H9 (cell line): ENCODE measurements around the gene ASCC2. TPM values are rescaled to one million over a fixed set of nuclear protein-coding genes. Genes with fewer than 3 reads are reported as not detected.

ENCODE experiments used
- DNase-seq: peaks from one replicate; pipeline ENCODE4 v3.0.0-alpha.2; 2017
- H2AFZ ChIP-seq: one replicate; pipeline ENCODE4 v1.6.1; 2013; ENCODE audit warnings: mild to moderate bottlenecking, low read length, control low read depth, moderate library complexity
- H2AK5ac ChIP-seq: 2 replicates; pipeline ENCODE4 v1.6.1; 2013; ENCODE audit warnings: low read length, control low read depth, mixed read lengths; ENCODE audit not compliant: insufficient read length
- H2BK120ac ChIP-seq: one replicate; pipeline ENCODE4 v1.6.1; 2013; ENCODE audit warnings: low read depth, mild to moderate bottlenecking, low read length, control low read depth, inconsistent platforms; ENCODE audit not compliant: poor library complexity, severe bottlenecking
- H2BK12ac ChIP-seq: 2 replicates; pipeline ENCODE4 v1.6.1; 2013; ENCODE audit warnings: low read length, control low read depth, mixed read lengths, low read depth; ENCODE audit not compliant: insufficient read length
- H2BK15ac ChIP-seq: 2 replicates; pipeline ENCODE4 v1.6.1; 2013; ENCODE audit warnings: low read depth, low read length, control low read depth
- H2BK20ac ChIP-seq: one replicate; pipeline ENCODE4 v1.6.1; 2013; ENCODE audit warnings: low read depth, mild to moderate bottlenecking, low read length, control low read depth, inconsistent platforms; ENCODE audit not compliant: poor library complexity, severe bottlenecking
- H2BK5ac ChIP-seq: 2 replicates; pipeline ENCODE4 v1.6.1; 2013; ENCODE audit warnings: low read length, control low read depth, mixed read lengths; ENCODE audit not compliant: insufficient read length
- H3K14ac ChIP-seq: 2 replicates; pipeline ENCODE4 v1.6.1; 2013; ENCODE audit warnings: low read length, control low read depth; ENCODE audit not compliant: insufficient read depth
- H3K18ac ChIP-seq: 2 replicates; pipeline ENCODE4 v1.6.1; 2013; ENCODE audit warnings: low read depth, mild to moderate bottlenecking, mixed read lengths, low read length, control low read depth; ENCODE audit not compliant: insufficient read length
- H3K23ac ChIP-seq: 2 replicates; pipeline ENCODE4 v1.6.1; 2013; ENCODE audit warnings: low read length, control low read depth, mixed read lengths, low read depth; ENCODE audit not compliant: insufficient read length
- H3K23me2 ChIP-seq: 2 replicates; pipeline ENCODE4 v1.6.1; 2013; ENCODE audit warnings: low read depth, mild to moderate bottlenecking, mixed read lengths, low read length, control low read depth; ENCODE audit not compliant: insufficient read length, poor library complexity, severe bottlenecking
- H3K27ac ChIP-seq: 2 replicates; pipeline ENCODE4 v1.5.1; 2013; ENCODE audit warnings: low read length, control low read depth, mixed read lengths, low read depth; ENCODE audit not compliant: insufficient read length
- H3K27me3 ChIP-seq: 2 replicates; pipeline ENCODE4 v1.6.1; 2013; ENCODE audit warnings: low read length, control low read depth, inconsistent platforms; ENCODE audit not compliant: insufficient read depth
- H3K4ac ChIP-seq: 2 replicates; pipeline ENCODE4 v1.6.1; 2013; ENCODE audit warnings: low read depth, mild to moderate bottlenecking, control low read depth, inconsistent platforms, low read length, moderate library complexity
- H3K4me1 ChIP-seq: 2 replicates; pipeline ENCODE4 v1.6.1; 2013; ENCODE audit warnings: low read length, control low read depth, inconsistent platforms; ENCODE audit not compliant: insufficient read depth
- H3K4me2 ChIP-seq: 2 replicates; pipeline ENCODE4 v1.6.1; 2013; ENCODE audit warnings: low read length, control low read depth, mixed read lengths; ENCODE audit not compliant: insufficient read length, insufficient read depth
- H3K56ac ChIP-seq: 2 replicates; pipeline ENCODE4 v1.6.1; 2013; ENCODE audit warnings: low read depth, mild to moderate bottlenecking, mixed read lengths, low read length, control low read depth; ENCODE audit not compliant: insufficient read length
- H3K79me1 ChIP-seq: 2 replicates; pipeline ENCODE4 v1.6.1; 2013; ENCODE audit warnings: low read depth, mild to moderate bottlenecking, moderate library complexity, low read length, control low read depth, inconsistent platforms; ENCODE audit not compliant: insufficient read depth, poor library complexity, severe bottlenecking
- H3K79me2 ChIP-seq: 2 replicates; pipeline ENCODE4 v1.6.1; 2013; ENCODE audit warnings: low read length, control low read depth, inconsistent platforms; ENCODE audit not compliant: insufficient read depth
- H3K9ac ChIP-seq: 2 replicates; pipeline ENCODE4 v1.6.1; 2013; ENCODE audit warnings: low read length, control low read depth, mixed read lengths; ENCODE audit not compliant: insufficient read length; ENCODE audit errors: extremely low read depth
- H3K9me3 ChIP-seq: one replicate; pipeline ENCODE4 v1.6.1; 2013; ENCODE audit warnings: low read depth, low read length, inconsistent platforms; ENCODE audit not compliant: control insufficient read depth
- H3T11ph ChIP-seq: one replicate; pipeline ENCODE4 v1.6.1; 2013; ENCODE audit warnings: mild to moderate bottlenecking, low read length, control low read depth, inconsistent platforms
- H4K20me1 ChIP-seq: one replicate; pipeline ENCODE4 v1.6.1; 2013; ENCODE audit not compliant: control insufficient read depth, insufficient read length, insufficient read depth
- H4K5ac ChIP-seq: 2 replicates; pipeline ENCODE4 v1.6.1; 2013; ENCODE audit warnings: low read depth, mild to moderate bottlenecking, mixed read lengths, low read length, control low read depth; ENCODE audit not compliant: insufficient read length
- H4K8ac ChIP-seq: replicated peaks from 2 replicates; pipeline ENCODE4 v1.6.1; 2013; ENCODE audit warnings: low read length, control low read depth, mixed read lengths, low read depth; ENCODE audit not compliant: insufficient read length
- H4K91ac ChIP-seq: 2 replicates; pipeline ENCODE4 v1.6.1; 2013; ENCODE audit warnings: low read depth, mild to moderate bottlenecking, moderate library complexity, mixed read lengths, low read length, control low read depth; ENCODE audit not compliant: insufficient read length
- H3K27ac Mint-ChIP-seq, 3 experiments: 2 replicates in 2 of 3; 3 replicates in 1 of 3; pipeline ENCODE4 v1.8.0; 2020 to 2021; ENCODE audit warnings: mixed read lengths in 3 of 3, mild to moderate bottlenecking in 1 of 3, moderate library complexity in 1 of 3
- H3K27me3 Mint-ChIP-seq: 2 replicates; pipeline ENCODE4 v1.8.0; 2021; ENCODE audit warnings: low read depth, mild to moderate bottlenecking, moderate library complexity, mixed read lengths
- H3K36me3 Mint-ChIP-seq, 3 experiments: 2 replicates in 2 of 3; 3 replicates in 1 of 3; pipeline ENCODE4 v1.8.0; 2020 to 2021; ENCODE audit warnings: low read depth in 3 of 3, mixed read lengths in 3 of 3; ENCODE audit not compliant: insufficient read depth in 1 of 3
- H3K4me1 Mint-ChIP-seq, 2 experiments: 2 replicates each; pipeline ENCODE4 v1.8.0; 2020; ENCODE audit warnings: mixed read lengths in 2 of 2
- H3K4me3 Mint-ChIP-seq, 2 experiments: 2 replicates in 1 of 2; 3 replicates in 1 of 2; pipeline ENCODE4 v1.8.0; 2020 to 2021; ENCODE audit warnings: mild to moderate bottlenecking in 2 of 2, mixed read lengths in 2 of 2, moderate library complexity in 1 of 2
- H3K9me3 Mint-ChIP-seq, 2 experiments: 2 replicates in 1 of 2; 3 replicates in 1 of 2; pipeline ENCODE4 v1.8.0; 2020; ENCODE audit warnings: mild to moderate bottlenecking in 2 of 2, mixed read lengths in 2 of 2, moderate library complexity in 1 of 2
- CTCF ChIP-seq: fragments of 200-600 bp; sonication (generic); conservative IDR thresholded peaks from 3 replicates; pipeline ENCODE4 v1.8.0; 2021; ENCODE audit warnings: antibody characterized with exemption, mild to moderate bottlenecking
- WGBS: extraction: QIAGEN DNeasy Blood & Tissue Kit; methylation state at CpG from one replicate; pipeline ENCODE4 v1.1.7; 2013; ENCODE audit warnings: missing lambda C conversion rate, low lambda C conversion rate, mixed read lengths; ENCODE audit not compliant: insufficient read length; ENCODE audit errors: extremely low coverage; 5-methylcytosine and 5-hydroxymethylcytosine counted together
- total RNA-seq: library from RNA; stranded (reverse); gene quantifications from 2 replicates; pipeline ENCODE4 v1.2.1, GENCODE V29; 2021

ASCC2 gene
- total RNA-seq, 1 experiment from 2014 or later = 48.2 TPM

DNA sequence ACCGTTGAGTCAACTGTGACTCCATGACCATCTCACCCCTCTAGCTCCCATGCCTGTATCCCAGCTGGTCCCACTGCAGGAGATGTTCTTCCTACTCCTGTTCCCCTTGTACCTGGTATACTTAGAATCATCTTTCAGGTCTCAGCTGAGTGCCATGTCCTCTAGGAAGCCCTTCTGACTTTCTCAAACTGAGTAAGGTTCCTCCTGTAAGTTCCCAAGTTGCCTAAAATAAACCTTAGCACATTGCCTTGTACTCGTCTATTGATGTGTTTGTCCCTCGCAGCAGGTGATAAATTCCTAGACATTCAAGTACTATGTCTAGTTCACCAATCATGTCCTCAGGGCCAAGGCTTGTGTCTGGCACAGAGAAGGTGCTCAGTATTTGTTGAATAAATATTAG, 18.4 kb upstream of the ASCC2 start:
- DNase-seq = no peak
- Mint-ChIP-seq H3K9me3 (no peaks in the 10 kb centered on the region; a peak in 1 of 5 replicates), H3K27me3 (no peaks in the 10 kb centered on the region; the same call in 1 of the 2 replicates), H3K27ac (no peak overlapping the region), H3K4me3 (no peak overlapping the region), H3K36me3 (no peaks in the 10 kb centered on the region), H3K4me1 (no peaks in the 10 kb centered on the region)
- no peak overlapping the region for H2BK120ac ChIP-seq
- no peak overlapping the region for H3K4me2 ChIP-seq
- no peaks in the 10 kb centered on the region for H3K4me1 ChIP-seq
- no peak overlapping the region for H3K4ac ChIP-seq
- H2BK20ac ChIP-seq = no peak overlapping the region
- no peaks in the 10 kb centered on the region for H3K23me2 ChIP-seq
- no peak overlapping the region for H3K56ac ChIP-seq
- no peaks in the 10 kb centered on the region for H3K79me1 ChIP-seq
- no peak overlapping the region for H4K91ac ChIP-seq
- H3K23ac ChIP-seq = no peak overlapping the region
- H3K9ac ChIP-seq = no peak overlapping the region
- no peak overlapping the region for H2AK5ac ChIP-seq
- H3K18ac ChIP-seq = no peak overlapping the region
- H3K14ac ChIP-seq = no peak overlapping the region
- no peak overlapping the region for H2BK15ac ChIP-seq
- no peak overlapping the region for H4K5ac ChIP-seq
- WGBS = no CpG with 5 or more reads among the region's 3 CpGs
- no peak overlapping the region for H2BK5ac ChIP-seq
- no peak overlapping the region for H4K8ac ChIP-seq
- no peak overlapping the region for H3T11ph ChIP-seq
- no peaks in the 10 kb centered on the region for H3K27me3 ChIP-seq
- no peaks in the 10 kb centered on the region for H3K9me3 ChIP-seq
- TF ChIP-seq CTCF = no peak
- H2BK12ac ChIP-seq = no peak overlapping the region
- H2AFZ ChIP-seq = no peak overlapping the region
- no peaks in the 10 kb centered on the region for H3K79me2 ChIP-seq
- no peak overlapping the region for H3K27ac ChIP-seq
- no peaks in the 10 kb centered on the region for H4K20me1 ChIP-seq
